Right lobe of liver (tissue), 4 donors: Measurements from ENCODE around the gene FBXO39.

ENCODE experiments used
- POLR2A ChIP-seq: fragments of 450-650 bp; IDR thresholded peaks from one replicate; pipeline ENCODE4 v1.6.1; 2017; ENCODE audit warnings: antibody characterized with exemption, mild to moderate bottlenecking
- TF ChIP-seq, protein P1 (sequence below), 4 donors: fragments of 200-600 bp in 3 of 4; fragments of 450-650 bp in 1 of 4; IDR thresholded peaks; one replicate each; pipeline versions ENCODE4 v1.5.1 to v1.8.0; 2016 to 2022; ENCODE audit warnings: antibody characterized with exemption in 4 of 4, mild to moderate bottlenecking in 2 of 4
- donor health status: DM: no; HTN: no; CAD: no.
- donor health status: DM: no; HTN: no; CAD: no.
- donor health status: DM: no; HTN: yes; CAD: no.

DNA sequence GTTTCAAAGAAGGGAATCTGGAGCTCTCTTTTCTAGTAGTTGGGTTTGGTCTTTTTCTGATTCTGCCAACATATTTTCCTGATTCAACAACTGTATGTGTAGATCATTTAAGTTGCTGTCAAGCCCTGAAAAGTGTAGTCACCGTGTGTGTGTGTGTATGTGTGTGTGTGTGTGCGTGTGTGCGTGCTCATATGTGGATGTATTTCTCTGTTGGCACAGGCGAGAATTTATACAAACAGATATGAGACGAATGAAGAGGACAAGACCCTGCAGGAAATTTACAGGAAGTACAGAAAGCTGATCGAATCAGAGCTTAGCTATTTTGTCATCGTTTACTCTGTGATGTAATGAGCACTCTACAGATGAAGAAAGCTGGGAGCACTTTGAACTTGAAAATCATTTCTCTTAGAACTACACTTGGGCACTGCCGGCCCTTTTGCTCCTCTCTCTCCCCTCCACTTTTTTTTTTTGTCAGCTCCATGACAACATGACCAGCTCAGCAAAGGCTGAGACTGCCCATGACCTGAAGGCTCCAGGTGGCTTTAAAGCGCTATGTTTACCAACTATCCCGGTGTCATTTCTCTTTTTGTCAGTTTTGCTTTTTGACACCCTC lies 11.2 kb downstream of the FBXO39 start:
- TF ChIP-seq, protein P1, sequence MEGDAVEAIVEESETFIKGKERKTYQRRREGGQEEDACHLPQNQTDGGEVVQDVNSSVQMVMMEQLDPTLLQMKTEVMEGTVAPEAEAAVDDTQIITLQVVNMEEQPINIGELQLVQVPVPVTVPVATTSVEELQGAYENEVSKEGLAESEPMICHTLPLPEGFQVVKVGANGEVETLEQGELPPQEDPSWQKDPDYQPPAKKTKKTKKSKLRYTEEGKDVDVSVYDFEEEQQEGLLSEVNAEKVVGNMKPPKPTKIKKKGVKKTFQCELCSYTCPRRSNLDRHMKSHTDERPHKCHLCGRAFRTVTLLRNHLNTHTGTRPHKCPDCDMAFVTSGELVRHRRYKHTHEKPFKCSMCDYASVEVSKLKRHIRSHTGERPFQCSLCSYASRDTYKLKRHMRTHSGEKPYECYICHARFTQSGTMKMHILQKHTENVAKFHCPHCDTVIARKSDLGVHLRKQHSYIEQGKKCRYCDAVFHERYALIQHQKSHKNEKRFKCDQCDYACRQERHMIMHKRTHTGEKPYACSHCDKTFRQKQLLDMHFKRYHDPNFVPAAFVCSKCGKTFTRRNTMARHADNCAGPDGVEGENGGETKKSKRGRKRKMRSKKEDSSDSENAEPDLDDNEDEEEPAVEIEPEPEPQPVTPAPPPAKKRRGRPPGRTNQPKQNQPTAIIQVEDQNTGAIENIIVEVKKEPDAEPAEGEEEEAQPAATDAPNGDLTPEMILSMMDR (IDR thresholded peaks at IDR 0.05): no peak
- TF ChIP-seq POLR2A: no peak
